ENCODE data around the gene C19orf81.
"Not testable (repeated sequence)": the region's sequence is repeated elsewhere in the genome, so short reads cannot be mapped to it uniquely, and the experiment has no call there.

Gene C19orf81

DNA sequence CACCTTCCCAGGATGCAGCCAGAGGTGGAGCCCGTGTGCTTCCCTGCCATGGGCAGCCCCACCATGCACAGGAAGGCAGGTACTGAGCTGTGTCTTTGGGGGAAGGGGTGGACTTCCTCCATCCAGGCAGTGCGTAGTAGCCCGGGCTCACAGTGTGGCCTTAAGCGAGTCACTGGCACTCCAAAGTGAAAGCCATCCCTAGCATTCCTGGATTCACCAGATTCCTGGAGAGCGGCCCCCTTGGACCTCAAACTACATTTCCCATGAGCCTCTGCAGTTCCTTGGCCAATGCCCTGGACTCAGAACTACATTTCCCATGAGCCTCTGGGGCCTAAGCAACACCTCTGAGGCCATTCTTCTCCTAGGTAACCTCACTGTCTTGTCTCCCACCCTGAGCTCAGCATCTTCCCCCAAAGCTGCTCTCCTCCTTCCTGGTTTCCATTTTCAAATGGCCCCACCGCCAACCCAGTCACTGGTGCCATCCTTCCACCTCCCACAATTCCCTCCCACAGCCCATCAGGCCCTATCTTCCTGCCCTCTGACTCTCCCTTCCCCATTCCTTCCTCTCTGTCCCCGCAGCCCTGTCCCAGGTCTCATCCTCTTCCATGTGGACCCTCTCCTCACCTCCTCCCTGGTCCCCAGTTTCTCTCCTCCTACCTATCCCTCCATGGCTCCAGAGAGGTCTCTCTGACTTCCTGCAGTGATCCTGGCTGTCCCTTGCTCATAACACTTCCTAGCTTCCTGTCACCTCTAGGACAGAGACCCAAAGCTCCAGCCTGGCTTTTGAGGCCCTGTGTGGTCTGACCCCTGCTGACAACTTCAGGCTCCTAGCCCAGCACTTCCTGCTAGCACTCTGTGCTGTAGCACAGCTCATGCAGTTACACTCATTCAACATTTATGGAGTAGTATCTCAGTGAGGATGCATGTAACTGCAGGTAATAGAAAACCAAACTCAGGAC, at the start of gene C19orf81:
Gene C19orf81, plus strand, starts transcription at position 13 of the 959 bp plus-strand sequence. Its CDS starts 0 bp downstream, at position 13.
- Histone ChIP-seq H3K4me2 (peak within 1 kb of the TSS; percentile 37; the same call in 1 of the 2 replicates), H4K20me1 (no peaks in the 10 kb centered on the region), H3K27me3 (no peaks in the 10 kb centered on the region), H3K9ac (no peak within 1 kb of the TSS), H3K4me1 (peaks cover 12% of the 10 kb centered on the region; the same call in 1 of the 2 replicates), H3K4me3 (no peak within 1 kb of the TSS), H3K9me3 (peaks cover under 1% of the 10 kb centered on the region; the same call in 1 of the 2 replicates), H3K27ac (0 out of 2 replicates have a peak within 1 kb of the TSS, but pooled peaks have one; percentile 30), H3K36me3 (no peaks in the 10 kb centered on the region)
- no peak for TF ChIP-seq Cebpa-rat (IDR thresholded peaks at IDR 0.05)

GRCh38 chr19:50601407-50602088, 47.7 kb upstream of the C19orf81 start:
- no peaks in the 10 kb centered on the region for H3K27me3 ChIP-seq
- H3K9ac ChIP-seq, result no peak overlapping the region
- H3K4me3 ChIP-seq, result no peak overlapping the region
- no peaks in the 10 kb centered on the region; the same call in 1 of the 2 replicates for H3K9me3 ChIP-seq
- H3K4me1 ChIP-seq, result no peaks in the 10 kb centered on the region
- H3K4me2 ChIP-seq, result no peak overlapping the region
- no peak for TF ChIP-seq Cebpa-rat (IDR thresholded peaks at IDR 0.05)
- no peaks in the 10 kb centered on the region for H4K20me1 ChIP-seq
- no peak overlapping the region for H3K27ac ChIP-seq
- no peaks in the 10 kb centered on the region for H3K36me3 ChIP-seq

GRCh38 chr19:50602089-50602422, 47.2 kb upstream of the C19orf81 start:
- no peak for TF ChIP-seq Cebpa-rat (IDR thresholded peaks at IDR 0.05)
- H3K9ac ChIP-seq, result no peak overlapping the region

GRCh38 chr19:50602496-50602895, 46.7 kb upstream of the C19orf81 start:
- TF ChIP-seq Cebpa-rat (IDR thresholded peaks at IDR 0.05), result no peak
- Histone ChIP-seq H3K27me3 (no peaks in the 10 kb centered on the region), H3K27ac (no peak overlapping the region), H3K4me1 (no peaks in the 10 kb centered on the region), H4K20me1 (no peaks in the 10 kb centered on the region), H3K9ac (no peak overlapping the region), H3K4me3 (no peak overlapping the region), H3K36me3 (no peaks in the 10 kb centered on the region), H3K9me3 (no peaks in the 10 kb centered on the region; the same call in 1 of the 2 replicates), H3K4me2 (no peak overlapping the region)

More at GRCh38 chr19:50602089-50602422, 47.2 kb upstream of the C19orf81 start:
- no peak overlapping the region for H3K27ac ChIP-seq
- no peaks in the 10 kb centered on the region for H4K20me1 ChIP-seq
- H3K4me3 ChIP-seq, result no peak overlapping the region
- no peaks in the 10 kb centered on the region for H3K4me1 ChIP-seq
- H3K36me3 ChIP-seq, result no peaks in the 10 kb centered on the region
- H3K27me3 ChIP-seq, result no peaks in the 10 kb centered on the region
- no peak overlapping the region for H3K4me2 ChIP-seq
- no peaks in the 10 kb centered on the region; the same call in 1 of the 2 replicates for H3K9me3 ChIP-seq

DNA sequence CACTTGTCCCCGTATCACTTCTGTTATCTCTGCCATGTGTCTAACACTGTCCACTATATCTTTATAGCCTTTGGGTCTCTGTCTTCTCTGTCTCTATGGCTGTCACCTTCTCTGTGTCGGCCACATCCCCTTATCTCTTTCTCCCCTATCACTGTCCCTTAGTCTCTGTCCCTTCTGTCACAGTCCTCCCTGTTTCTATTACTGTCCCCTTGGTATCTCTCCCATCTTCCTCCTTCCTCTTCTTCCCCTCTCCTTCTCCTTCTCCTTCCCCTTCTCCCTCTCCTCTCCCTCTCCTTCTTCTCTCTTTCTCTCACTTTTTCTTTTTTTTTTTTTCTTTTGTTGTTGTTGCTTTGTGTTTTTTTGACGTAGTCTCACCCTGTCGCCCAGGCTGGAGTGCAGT, 46.3 kb upstream of the C19orf81 start:
- Histone ChIP-seq H3K9me3 (no peaks in the 10 kb centered on the region; the same call in 1 of the 2 replicates), H4K20me1 (no peaks in the 10 kb centered on the region), H3K4me2 (no peak overlapping the region), H3K27ac (no peak overlapping the region), H3K4me3 (no peak overlapping the region), H3K36me3 (no peaks in the 10 kb centered on the region), H3K4me1 (no peaks in the 10 kb centered on the region), H3K27me3 (no peaks in the 10 kb centered on the region), H3K9ac (no peak overlapping the region)
- no peak for TF ChIP-seq Cebpa-rat (IDR thresholded peaks at IDR 0.05)

- H3K4me1 ChIP-seq, H3K27ac ChIP-seq, H3K4me2 ChIP-seq, H3K36me3 ChIP-seq, H4K20me1 ChIP-seq, H3K27me3 ChIP-seq, H3K9ac ChIP-seq, H3K9me3 ChIP-seq, H3K4me3 ChIP-seq: not testable (repeated sequence)
These were observed 44.8 kb upstream of the C19orf81 start for GRCh38 chr19:50604264-50605073.

DNA sequence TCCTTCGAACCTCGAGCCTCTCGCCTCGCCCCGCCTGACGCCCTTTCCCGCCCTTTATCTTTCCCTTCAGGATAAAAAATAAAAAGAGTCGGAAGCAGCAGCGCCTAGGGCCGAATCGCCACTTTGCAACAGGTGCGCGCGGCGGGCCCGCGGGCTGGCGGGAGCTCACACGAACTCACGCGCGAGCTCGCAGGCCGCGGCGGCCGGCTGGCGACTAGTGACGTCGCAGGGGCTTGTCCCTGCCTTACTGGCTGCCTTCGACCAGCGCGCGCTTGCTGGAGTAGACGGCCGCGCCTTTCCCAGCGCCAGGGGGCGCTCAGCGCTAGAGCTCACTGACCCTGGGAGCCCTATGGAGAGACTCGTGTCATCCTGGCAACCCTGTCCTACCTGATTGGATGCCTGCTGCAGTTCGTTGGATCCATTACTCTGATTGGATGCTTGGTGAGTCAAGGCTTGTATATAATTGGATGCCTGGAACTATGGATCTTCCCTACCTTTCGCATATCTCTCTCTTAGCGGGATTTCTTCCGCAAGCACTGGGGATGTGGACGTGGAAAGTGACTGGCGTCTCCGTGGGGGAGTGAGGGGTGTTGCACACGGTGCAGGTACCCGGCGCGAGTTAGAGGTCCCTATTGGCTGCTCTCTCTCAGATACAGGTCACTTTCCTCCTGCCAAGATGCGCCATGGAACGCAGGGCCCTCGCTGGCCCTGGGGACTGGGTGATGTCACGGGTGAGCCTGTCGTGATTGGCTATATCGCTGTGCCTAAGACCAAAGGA, 43.0 kb upstream of the C19orf81 start:
- H3K9me3 ChIP-seq, H4K20me1 ChIP-seq, H3K9ac ChIP-seq, H3K27ac ChIP-seq, H3K27me3 ChIP-seq, H3K4me1 ChIP-seq, H3K4me2 ChIP-seq, H3K4me3 ChIP-seq, H3K36me3 ChIP-seq: not testable (repeated sequence)

DNA sequence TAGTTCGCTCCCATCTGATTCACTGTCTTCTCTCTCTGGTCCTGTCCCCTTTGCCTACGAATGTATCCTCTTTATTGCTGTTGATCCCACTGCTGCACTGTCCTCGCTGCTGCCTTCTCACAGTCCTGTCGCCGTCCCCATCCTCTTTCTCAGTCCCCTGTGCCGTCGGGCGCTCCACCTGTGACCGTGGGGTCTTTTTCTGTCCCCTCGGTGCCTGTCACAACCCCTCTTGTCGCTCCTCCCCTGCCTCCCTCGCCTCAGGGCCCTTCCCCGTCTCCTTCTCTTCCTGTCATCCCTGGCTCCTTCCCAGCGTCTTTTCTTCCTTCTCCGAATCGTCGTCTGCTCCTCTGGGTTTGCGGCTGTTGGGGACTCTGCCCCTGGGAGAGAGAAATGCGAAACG, 41.9 kb upstream of the C19orf81 start:
- TF ChIP-seq Cebpa-rat (IDR thresholded peaks at IDR 0.05), result no peak
- no peaks in the 10 kb centered on the region for H3K4me1 ChIP-seq
- no peak overlapping the region for H3K4me2 ChIP-seq
- H3K27ac ChIP-seq, result no peak overlapping the region
- no peaks in the 10 kb centered on the region for H3K36me3 ChIP-seq
- no peaks in the 10 kb centered on the region; the same call in 1 of the 2 replicates for H3K9me3 ChIP-seq
- H3K27me3 ChIP-seq, result no peaks in the 10 kb centered on the region
- no peaks in the 10 kb centered on the region for H4K20me1 ChIP-seq
- no peak overlapping the region for H3K4me3 ChIP-seq
- H3K9ac ChIP-seq, result no peak overlapping the region

Measured in BLaER1 (cell line).